ENCODE measurements around the gene SLC44A5.

GRCh38 chr1:75159154-75159553 is 451.8 kb downstream of the SLC44A5 start:
- TF ChIP-seq, protein P1, sequence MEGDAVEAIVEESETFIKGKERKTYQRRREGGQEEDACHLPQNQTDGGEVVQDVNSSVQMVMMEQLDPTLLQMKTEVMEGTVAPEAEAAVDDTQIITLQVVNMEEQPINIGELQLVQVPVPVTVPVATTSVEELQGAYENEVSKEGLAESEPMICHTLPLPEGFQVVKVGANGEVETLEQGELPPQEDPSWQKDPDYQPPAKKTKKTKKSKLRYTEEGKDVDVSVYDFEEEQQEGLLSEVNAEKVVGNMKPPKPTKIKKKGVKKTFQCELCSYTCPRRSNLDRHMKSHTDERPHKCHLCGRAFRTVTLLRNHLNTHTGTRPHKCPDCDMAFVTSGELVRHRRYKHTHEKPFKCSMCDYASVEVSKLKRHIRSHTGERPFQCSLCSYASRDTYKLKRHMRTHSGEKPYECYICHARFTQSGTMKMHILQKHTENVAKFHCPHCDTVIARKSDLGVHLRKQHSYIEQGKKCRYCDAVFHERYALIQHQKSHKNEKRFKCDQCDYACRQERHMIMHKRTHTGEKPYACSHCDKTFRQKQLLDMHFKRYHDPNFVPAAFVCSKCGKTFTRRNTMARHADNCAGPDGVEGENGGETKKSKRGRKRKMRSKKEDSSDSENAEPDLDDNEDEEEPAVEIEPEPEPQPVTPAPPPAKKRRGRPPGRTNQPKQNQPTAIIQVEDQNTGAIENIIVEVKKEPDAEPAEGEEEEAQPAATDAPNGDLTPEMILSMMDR (IDR thresholded peaks at IDR 0.05) = no peak
- no peak for TF ChIP-seq POLR2A (IDR thresholded peaks at IDR 0.05)

All from breast epithelium (tissue), 3 donors.